HL-60/S4 (cell line): ENCODE results near the gene CCDC148.

Experiments used
- in situ Hi-C: fragments of 300-500 bp; cut with MboI; formaldehyde crosslinking; loops from 2 replicates; pipeline ENCODE4 v1.14.3; 2022; ENCODE audit warnings: low sequenced_read_pairs

CCDC148 gene

DNA sequence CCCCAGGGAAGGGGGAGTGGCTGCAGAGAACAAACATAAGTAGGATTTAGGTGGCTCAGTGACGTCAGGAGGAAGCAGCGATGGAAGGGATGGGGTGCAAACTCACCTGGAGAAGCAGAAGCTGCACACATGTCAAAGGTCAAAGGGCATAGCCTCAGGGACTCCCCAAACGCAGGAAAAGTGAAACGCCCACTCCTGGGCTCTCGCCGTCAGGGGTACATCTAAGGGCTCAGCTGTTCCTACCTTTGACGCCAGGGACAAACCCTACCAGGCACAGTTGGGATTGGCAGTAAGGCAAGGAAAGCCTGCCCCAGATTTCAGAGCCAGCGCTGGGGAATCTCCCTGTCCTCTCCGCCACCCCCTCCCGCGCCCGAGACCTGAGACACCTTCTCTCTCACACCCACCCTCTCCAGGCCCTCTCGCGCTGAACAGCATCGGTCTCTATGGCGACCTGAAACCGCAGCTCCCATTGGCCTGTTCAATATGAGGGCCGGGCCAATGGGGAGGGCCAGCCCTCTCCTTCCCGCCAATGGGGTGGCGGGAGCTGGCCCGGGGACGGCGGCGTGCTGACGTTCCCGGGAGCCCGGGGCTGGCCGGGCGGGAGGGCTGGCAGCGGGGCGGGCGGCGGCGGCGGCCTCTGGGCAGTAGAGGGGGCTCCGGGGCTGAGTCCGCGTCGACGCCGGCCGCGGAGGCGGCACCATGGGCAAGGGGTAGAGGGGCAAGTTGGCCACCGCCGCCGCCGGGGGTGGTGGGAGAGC is at the start of gene CCDC148, which contains the start of gene PKP4:
Gene CCDC148, minus strand, starts transcription at position 445 of the 758 bp plus-strand sequence. Its CDS starts 314 bp downstream, at position 131.
Gene PKP4, plus strand, starts transcription at position 644 of the 758 bp plus-strand sequence. CDS start 76,233 bp downstream, outside the sequence.
- in situ Hi-C loops: no loop called here

DNA sequence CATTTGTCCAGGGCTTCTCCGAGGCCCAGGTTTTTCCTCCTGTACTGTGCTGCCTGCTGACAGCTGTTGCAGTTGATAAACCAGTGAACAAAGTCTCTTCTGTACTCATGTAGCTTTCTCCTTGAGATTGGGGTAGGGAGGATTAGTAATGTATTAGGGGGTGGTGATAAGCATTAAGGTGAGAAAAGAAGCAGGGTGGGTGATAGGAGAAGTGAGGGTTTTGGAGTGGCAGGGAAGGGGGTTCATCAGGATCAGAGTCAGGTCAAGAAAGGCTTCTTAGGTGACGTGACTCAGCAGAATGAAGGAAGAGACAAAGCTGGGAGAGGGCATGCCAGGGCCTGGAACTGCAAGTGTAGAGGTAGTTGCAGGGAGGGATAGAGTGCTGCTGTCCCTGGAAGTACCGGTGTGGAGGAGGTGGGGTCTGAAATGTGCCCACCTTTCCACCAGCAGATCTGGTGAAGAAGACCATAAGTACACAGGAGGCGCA is 48.9 kb upstream of the CCDC148 start:
- in situ Hi-C loops: no loop called here

DNA sequence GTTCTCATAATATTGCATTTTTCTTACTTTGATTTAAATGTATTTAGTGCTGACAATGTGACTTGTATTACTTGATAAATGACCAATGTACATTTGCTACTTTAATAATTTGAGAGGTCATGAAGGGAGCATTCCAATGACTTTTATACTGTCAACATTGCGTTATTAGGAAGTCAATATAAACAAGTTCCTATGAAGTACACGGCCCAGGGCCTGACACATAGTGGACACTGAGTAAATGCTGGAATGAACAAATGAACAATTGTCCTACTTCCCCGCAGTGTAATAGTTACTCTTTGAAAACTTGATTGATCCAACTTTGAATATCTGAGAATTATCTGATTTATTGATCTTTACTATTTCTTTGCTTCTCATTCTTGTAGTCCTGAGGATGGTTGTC is 47.5 kb upstream of the CCDC148 start:
- in situ Hi-C loops: no loop called here

DNA sequence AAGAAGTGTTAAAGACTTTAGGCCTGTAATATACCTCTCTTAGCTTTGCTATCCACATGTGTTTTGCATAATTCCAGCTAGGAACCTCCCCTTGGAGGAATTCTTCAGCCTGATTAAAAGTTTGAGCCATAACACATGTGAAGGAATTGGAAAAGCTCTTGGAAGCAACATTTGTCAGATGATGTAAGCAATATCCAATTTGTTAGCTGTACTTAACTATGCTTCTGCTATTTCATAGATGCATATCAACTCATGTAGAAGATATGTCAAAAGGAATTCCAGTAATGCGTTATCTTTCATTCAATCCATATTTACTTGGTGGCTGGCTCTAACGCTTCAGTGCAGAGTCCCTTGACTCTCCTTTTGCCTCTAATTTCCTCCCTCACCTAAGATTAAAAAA is 46.4 kb upstream of the CCDC148 start:
- in situ Hi-C loops: no loop called here

DNA sequence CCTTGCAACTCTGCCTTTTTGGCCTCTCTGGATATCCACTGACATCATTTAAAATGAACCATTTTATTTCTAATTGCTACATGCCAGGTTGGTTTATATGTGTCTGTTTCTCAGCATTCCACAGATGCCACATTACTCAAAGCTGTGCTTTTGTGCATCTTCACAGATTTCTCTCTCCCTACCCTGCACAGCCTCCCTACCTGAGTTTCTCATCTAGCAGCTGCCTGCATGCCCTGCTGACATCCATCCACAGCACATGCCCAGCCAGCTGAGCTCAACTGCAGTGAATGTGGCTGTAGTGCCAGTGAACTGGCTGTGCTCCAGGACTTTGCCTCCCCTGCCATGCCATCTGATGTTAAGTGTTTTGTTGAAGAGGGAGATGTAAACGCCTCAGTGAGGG is 44.7 kb upstream of the CCDC148 start:
- in situ Hi-C loops: no loop called here

DNA sequence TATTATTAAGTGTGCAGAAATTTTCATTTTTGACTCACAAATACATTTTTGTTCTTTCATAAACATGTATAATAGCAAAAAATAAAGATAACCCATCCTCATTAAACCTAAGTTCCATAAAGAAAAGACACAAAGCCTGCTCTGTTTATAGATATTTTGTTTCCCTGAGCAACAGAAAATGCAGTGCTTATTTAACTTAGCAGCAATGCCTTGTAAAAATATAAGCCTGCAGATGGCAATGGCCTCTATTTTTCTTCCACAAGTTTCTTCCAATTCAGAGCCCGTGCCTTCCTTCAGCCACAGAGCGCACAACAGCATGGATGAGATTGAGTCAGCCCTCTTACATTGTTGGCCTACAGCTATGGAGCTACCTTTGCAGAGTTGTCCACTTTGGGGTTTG is 43.8 kb upstream of the CCDC148 start:
- in situ Hi-C loops: no loop called here

DNA sequence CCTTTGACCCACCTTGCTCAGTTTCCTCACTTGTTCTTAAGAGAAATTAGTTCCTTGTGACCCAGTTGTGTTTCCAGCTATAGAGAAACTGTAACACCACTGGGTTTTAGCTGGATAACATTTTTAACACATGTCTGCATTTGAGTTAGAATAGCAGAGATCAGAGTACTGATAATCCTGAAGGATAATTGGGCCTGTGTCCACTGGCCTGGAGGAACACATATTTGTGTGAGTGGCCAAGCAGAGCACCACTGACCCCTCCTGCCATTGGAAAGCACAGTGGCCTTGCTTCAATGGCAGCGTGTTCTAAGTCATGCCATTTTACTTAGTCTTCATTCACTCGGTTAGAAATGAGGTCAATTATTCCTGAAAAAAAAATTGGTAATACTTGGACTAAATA is 42.8 kb upstream of the CCDC148 start:
- in situ Hi-C loops: no loop called here

DNA sequence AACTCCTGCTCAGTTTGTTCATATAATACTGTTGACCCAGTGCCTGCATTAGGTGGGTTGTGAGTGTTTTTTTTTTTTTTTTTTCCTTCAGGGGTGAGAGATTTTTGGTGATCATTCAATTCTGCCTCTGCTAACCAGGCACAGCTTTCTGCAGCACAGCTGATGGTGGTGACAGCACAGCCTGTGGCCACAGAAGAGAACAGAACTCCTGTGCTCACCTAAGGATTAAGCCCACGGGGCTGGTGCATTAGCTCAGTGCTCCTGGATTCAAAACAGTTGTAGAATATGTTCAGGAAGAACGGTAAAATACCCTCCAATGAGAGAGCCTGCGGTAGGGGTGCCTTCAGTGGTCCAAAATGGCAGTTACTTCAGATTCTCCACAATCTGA is 42.2 kb upstream of the CCDC148 start:
- in situ Hi-C loops: no loop called here

DNA sequence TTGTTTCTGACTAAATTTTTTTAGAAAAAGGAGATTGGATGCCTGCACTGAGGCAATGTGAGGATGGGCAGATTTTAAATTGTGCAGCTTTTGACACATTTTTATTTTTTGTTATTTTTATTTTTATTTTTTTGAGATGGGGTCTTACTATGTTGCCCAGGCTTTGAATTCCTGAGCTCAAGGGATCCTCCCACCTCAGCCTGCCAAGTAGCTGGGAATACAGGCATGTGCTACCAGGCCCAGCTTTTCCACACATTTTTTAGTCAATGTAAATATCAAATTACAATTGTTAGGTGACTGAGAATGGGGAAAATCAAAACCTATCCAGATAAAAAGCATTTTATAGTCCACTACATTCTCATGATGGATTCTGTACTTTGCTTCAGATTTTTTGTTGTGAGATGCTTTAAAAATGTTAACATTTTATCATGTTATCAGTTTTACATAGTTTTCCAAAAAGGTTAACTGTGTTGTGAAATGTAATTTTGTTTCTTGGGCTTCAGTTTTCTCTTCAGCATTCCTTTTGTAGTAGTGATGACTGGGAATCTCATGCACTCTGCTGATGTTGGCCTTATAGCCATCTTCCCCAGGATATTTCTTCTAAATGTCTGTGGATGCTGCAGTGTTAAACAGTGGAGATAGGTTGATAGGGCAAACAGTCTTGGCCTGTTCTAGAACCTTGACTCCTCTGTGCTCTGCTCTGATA is 41.6 kb upstream of the CCDC148 start:
- in situ Hi-C loops: no loop called here

DNA sequence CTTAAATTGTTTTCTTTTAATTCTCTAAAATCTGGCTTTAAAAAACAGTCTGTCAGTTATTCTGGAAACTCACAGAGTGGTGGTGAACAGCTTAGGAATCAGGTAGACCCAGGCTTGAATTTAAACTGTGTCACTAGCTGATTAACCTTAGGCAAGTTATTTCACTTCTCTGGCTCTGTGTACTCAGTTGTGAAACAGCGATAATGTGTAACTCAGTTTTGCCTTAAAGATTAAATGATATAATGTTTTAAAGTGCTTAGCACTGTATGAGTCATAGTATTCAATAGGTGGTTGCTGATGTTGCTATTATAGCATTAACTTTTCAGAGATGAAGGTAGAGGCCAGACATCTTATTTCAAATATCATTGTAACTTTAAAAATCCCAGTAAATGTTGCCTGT is 40.9 kb upstream of the CCDC148 start:
- in situ Hi-C loops: no loop called here

DNA sequence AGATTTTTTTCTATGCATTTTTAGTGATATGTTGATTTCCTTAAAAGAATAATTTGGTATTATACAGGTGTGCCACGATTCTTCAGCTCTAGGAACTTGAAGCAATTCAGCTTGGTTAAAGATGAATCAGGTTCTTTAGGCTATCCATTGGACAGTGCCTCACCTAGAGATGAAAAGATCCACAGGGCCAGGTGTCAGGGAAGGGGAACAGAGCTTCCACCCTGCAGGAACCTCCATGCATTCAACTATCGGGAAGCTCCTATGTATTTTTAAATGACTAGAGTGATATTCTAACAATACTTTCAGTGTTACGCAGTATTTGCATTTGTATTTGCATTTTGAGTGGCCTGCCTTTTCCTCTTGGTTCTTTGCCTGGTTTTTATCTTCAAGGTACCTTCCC is 40.4 kb upstream of the CCDC148 start:
- in situ Hi-C loops: no loop called here

DNA sequence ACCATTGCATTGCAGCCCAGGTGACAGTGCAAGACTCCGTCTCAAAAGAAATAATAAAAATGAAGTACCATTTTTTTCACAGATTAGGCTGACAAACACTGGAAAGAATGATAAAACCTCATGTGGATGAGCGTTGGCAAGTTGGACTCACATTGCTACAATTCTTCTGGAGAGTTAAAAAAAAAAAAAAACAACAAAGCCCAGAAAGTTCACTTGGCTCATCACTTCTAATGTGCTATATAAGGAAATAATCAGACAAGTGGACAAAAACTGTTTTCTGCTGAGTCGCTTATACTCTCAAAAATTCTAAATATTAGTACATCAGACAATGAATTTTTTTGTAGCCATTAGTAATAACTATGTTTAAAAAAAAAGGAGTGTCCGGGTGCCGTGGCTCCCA is 38.6 kb upstream of the CCDC148 start:
- in situ Hi-C loops: no loop called here

DNA sequence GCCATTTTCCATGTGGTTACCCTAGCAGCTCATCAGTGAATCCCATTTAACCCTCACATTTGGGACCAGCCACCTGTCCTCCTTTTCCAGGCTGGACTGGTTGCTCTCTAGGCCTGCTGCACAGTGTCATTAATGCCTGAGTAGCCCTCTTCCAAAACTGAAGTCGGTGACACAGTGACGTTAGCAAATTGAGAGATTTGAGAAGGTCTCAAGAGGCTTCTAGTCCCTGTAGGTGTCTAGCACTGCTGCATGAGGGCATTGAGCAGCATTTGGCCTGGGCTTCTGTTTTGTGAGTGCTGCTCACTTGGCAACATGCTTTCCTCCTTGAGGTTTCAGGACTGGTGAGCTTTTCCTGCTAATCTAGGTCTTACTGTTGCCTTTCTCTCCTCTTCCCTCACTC is 36.9 kb upstream of the CCDC148 start:
- in situ Hi-C loops: no loop called here

DNA sequence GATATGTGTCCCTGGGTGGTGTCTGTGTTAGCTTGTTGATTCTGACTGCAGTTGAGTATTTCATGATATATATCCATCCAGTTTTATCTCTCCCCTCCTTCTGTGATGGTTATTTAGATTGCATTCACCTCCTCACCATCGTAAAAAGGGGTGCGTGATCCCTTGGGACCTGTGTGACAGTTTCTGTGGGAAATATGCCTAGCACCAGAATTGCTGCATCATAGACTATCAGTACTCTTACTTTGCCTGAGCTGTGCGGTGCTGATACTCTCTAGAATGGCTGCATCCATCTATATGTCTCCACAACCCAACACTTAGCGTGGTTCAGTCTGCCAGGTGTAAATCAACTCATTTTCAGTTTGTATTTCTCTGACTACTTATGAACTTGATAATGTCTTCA is 34.5 kb upstream of the CCDC148 start:
- in situ Hi-C loops: no loop called here

DNA sequence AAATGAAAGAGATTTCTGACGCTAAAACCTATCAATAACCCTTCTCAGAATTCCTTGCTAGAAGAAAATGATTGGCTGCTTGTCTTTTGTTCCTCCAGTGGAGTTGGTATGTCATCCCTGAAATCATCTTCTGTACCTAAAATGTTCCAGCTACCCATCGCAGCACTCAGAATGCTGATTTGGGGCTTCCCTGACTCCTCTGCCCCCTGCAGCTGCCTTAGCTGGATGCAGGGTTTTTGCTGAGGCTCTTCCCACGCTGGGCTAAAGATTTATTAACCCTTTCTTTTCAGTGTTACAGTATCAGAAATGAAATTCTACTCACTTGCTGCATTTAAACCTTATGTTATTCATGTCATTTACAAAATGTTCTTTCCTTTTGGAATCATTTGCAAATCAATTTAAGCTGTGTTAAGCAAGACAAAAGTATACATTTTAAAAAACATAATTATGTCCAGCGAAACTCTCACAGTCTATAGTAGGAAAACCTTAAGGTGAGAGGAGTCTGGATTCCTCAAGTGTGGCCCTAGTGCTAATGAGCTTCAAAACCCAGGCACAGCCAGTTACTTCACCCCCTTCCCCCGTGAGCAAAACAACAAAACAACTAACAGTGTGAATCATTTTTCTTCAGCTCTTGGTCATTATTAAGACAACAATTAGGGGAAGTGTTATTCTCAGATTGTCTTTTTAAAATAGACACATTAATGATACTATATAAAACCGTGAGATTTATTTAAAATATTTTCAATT is 33.0 kb upstream of the CCDC148 start:
- in situ Hi-C loops: no loop called here

DNA sequence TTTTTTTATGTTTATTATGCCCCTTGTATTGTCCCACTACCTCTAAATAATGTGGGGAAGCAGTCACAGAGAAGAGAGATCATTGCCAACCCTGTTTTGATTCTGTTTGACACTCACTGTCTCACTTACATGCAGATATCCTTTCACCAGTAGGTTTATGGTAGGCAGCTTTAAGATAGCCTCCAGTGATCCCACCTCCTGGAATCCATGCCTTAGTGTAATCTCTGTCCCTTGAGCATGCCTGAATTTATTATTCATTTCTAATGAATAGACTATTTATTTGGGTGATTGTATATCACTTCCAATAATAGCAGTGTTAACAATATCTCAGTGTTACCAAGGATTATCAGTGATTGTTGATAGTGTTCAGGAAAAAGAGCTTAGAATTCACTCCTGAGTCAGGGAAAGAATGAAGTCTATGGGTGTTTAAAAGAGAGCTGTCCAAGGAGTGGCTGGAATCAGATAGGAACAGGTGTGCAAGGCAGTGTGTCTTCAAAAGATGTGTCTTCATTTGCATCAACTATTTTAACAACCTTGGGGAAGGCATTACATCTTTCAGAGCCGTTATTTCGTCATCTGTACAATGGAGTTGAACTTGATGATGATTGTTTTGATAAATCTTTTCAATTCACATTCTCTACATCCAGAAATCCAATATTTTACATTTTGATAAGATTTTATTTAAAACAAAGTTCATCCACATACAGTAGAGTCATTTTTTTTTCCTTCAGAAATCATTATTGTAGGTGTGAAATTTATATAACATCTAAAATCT is 32.1 kb upstream of the CCDC148 start:
- in situ Hi-C loops: no loop called here

DNA sequence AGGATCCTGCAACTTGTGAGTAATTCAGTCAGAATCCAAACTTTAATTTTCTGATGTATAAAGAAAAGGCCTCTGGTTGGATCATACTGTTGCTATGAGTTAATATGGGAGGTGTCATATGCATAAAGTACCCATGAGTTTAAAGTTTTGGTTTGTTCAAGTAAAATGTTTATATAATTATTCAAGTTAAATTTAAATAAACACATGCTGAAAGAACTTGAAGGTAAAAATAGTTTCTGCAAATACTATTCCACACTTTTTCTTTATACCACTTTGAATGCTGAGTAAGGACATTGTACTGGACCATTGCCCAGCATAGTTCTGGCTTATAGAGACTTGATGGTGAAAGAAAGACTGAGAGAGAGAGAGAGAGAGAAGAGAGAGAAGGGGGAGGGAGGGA is 30.9 kb upstream of the CCDC148 start:
- in situ Hi-C loops: no loop called here

DNA sequence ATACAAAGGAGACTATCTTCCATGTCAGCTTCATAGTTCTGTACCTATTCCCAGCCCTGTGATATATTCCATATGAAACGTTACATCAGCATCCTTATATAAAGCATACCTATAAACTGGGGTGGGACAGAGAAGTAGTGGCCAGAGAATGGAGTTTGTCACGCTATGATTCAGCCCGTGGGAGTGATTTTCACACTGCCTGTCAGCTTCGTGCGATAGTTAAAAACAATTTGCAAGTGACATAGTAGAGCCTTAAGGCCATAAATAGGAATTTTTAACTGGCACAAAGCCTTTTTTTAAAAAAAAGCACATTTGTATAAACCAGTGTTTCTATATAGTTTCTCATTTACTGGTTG is 30.4 kb upstream of the CCDC148 start:
- in situ Hi-C loops: no loop called here

DNA sequence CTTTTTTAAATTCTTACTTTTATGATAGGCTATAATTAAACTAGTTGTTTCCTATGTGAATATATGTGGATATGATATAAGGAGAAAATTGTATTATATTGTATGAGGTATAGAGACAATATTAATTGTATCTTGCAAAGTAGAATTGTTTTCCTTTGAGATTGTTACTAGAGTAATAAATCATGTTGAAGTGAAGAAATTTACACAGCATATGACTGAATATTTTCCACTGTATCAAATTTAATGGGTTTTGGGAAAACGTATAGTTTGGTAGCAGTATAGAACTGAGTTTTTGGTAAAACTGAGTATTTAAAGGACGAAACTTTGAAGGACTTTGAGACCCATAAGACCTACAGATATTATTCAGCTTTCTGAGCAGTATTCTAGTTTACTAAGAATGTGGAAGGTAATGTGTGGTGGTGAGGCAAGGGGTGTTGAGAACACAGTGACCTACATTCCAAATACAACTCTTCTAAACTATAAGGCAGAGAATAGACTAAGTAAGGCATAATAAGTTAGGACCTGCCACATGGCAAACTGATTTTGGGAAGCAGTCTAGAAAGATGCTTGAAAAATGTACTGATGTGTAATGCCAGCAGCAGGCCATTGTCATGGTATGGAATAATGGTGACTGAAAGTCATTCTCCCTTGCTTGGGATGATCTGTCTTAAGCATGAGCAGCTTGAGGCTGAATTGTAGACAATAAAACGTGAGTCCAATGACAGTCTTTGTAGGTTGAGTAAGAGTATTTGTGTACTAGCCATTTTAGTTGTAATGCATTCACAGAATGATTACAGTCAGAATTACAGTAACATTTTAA is 29.8 kb upstream of the CCDC148 start:
- in situ Hi-C loops: no loop called here
